ENCODE results near the gene LGR6. TPM values are rescaled to one million over a fixed set of nuclear protein-coding genes. Genes with fewer than 3 reads are reported as not detected.
"Not testable (repeated sequence)": the region's sequence is repeated elsewhere in the genome, so short reads cannot be mapped to it uniquely, and the experiment has no call there.

Gene LGR6
- total RNA-seq, 6 donors from 2014 or later, result 0.46 to 5.2 (median 1.1) TPM

GRCh38 chr1:202176949-202177927 is 16.4 kb upstream of the LGR6 start:
- Histone ChIP-seq H3K27ac (no peak overlapping the region), H3K36me3 (no peaks in the 10 kb centered on the region), H3K4me1 (no peaks in the 10 kb centered on the region), H3K4me3 (no peak overlapping the region), H3K27me3 (no peaks in the 10 kb centered on the region), H3K9me3 (no peaks in the 10 kb centered on the region)
- TF ChIP-seq POLR2A (IDR thresholded peaks at IDR 0.05) (no peak), EP300 (IDR thresholded peaks at IDR 0.05) (no peak), CTCF (IDR thresholded peaks at IDR 0.05) (no peak), POLR2AphosphoS5 (IDR thresholded peaks at IDR 0.05) (no peak)
- peak in 1 of 2 donors; percentile 65 for DNase-seq
- WGBS, 2 donors, result 91 to 94% methylated on average over 16 to 25 of the region's 29 CpGs
- no peak for ATAC-seq (ENCODE audit: low FRiP score in 2 of 2)

GRCh38 chr1:202179828-202180750 is 13.5 kb upstream of the LGR6 start:
- H3K36me3 ChIP-seq, result no peaks in the 10 kb centered on the region
- WGBS, 2 donors, result 78 to 79% methylated on average over 18 to 19 of the region's 19 CpGs
- peak in 1 of 2 donors; percentile 43 for DNase-seq
- peaks cover 0 to 7% (median 0%) of the 10 kb centered on the region in 4 donors for H3K4me1 ChIP-seq
- H3K27me3 ChIP-seq, result no peaks in the 10 kb centered on the region
- no peak overlapping the region for H3K27ac ChIP-seq
- H3K4me3 ChIP-seq, result no peak overlapping the region
- H3K9me3 ChIP-seq, result no peaks in the 10 kb centered on the region
- ATAC-seq (ENCODE audit: low FRiP score in 2 of 2), result no peak
- TF ChIP-seq EP300 (IDR thresholded peaks at IDR 0.05) (no peak), POLR2A (IDR thresholded peaks at IDR 0.05) (no peak), POLR2AphosphoS5 (IDR thresholded peaks at IDR 0.05) (no peak), CTCF (IDR thresholded peaks at IDR 0.05) (no peak)

- H3K4me1 ChIP-seq; H3K36me3 ChIP-seq; DNase-seq; H3K9me3 ChIP-seq; ATAC-seq (ENCODE audit: low FRiP score in 2 of 2); H3K27me3 ChIP-seq; H3K4me3 ChIP-seq; H3K27ac ChIP-seq: not testable (repeated sequence)
- WGBS, 2 donors, result 41 to 63% methylated on average over 2 of the region's 2 CpGs
Observed at GRCh38 chr1:202180751-202181139, 12.9 kb upstream of the LGR6 start.

GRCh38 chr1:202181586-202181985 is 12.0 kb upstream of the LGR6 start:
- Histone ChIP-seq H3K27ac (no peak overlapping the region), H3K9me3 (no peaks in the 10 kb centered on the region), H3K4me1 (peaks cover 0 to 10% (median under 1%) of the 10 kb centered on the region in 4 donors), H3K27me3 (no peaks in the 10 kb centered on the region), H3K36me3 (no peaks in the 10 kb centered on the region), H3K4me3 (no peak overlapping the region)
- DNase-seq (peak in 1 of 2 donors; percentile 57), ATAC-seq (ENCODE audit: low FRiP score in 2 of 2) (no peak)
- TF ChIP-seq EP300 (IDR thresholded peaks at IDR 0.05) (no peak), POLR2A (IDR thresholded peaks at IDR 0.05) (no peak), POLR2AphosphoS5 (IDR thresholded peaks at IDR 0.05) (no peak), CTCF (IDR thresholded peaks at IDR 0.05) (no peak)
- 82 to 89% methylated on average over 6 to 7 of the region's 7 CpGs for WGBS, 2 donors

Data from upper lobe of left lung (tissue), 6 donors.